Peyer's patch (tissue), 4 donors: Measurements from ENCODE around the gene COL4A1.

ENCODE experiments used
- CTCF ChIP-seq, 6 experiments: fragments of 450-650 bp in 4 of 6; fragments of 200-600 bp in 2 of 6; sonication (generic) in 1 of 6; IDR thresholded peaks; one replicate each; pipeline ENCODE4 v1.5.1; 2017 to 2019; ENCODE audit warnings: antibody characterized with exemption in 6 of 6, mild to moderate bottlenecking in 3 of 6, moderate library complexity in 1 of 6
- POLR2A ChIP-seq, 2 donors: fragments of 450-650 bp; IDR thresholded peaks; one replicate each; pipeline ENCODE4 v1.5.1; 2017; ENCODE audit warnings: antibody characterized with exemption in 2 of 2, mild to moderate bottlenecking in 2 of 2, moderate library complexity in 2 of 2

GRCh38 chr13:110138700-110139036 lies 168.3 kb downstream of the COL4A1 start:
- TF ChIP-seq CTCF (IDR thresholded peaks at IDR 0.05), result no peak
- no peak for TF ChIP-seq POLR2A (IDR thresholded peaks at IDR 0.05)
